Thymus (tissue), 11 donors: Measurements from ENCODE around the gene CISH. TPM values are rescaled to one million over a fixed set of nuclear protein-coding genes. Genes with fewer than 3 reads are reported as not detected.

Source experiments
- DNase-seq, 9 donors: peaks; one replicate each; pipeline ENCODE4 v3.0.0-alpha.2; 2013; ENCODE audit warnings: low spot score in 9 of 9, low read depth in 6 of 9, missing footprints in 1 of 9
- H3K27ac ChIP-seq, 2 donors: one replicate each; pipeline ENCODE4 v1.5.1; 2013; ENCODE audit warnings: control low read depth in 1 of 2, low read depth in 1 of 2, low read length in 1 of 2, mild to moderate bottlenecking in 1 of 2, moderate library complexity in 1 of 2
- H3K27me3 ChIP-seq, 2 donors: one replicate each; pipeline ENCODE4 v1.5.1; 2013; ENCODE audit warnings: low read length in 1 of 2; ENCODE audit not compliant: control insufficient read depth in 2 of 2, insufficient read depth in 1 of 2
- H3K36me3 ChIP-seq, 2 donors: one replicate each; pipeline ENCODE4 v1.5.1; 2013; ENCODE audit warnings: low read length in 1 of 2, mild to moderate bottlenecking in 1 of 2, moderate library complexity in 1 of 2; ENCODE audit not compliant: control insufficient read depth in 2 of 2, insufficient read depth in 2 of 2
- H3K4me1 ChIP-seq, 2 donors: one replicate each; pipeline ENCODE4 v1.5.1; 2013; ENCODE audit warnings: low read length in 2 of 2; ENCODE audit not compliant: control insufficient read depth in 2 of 2, insufficient read depth in 2 of 2
- H3K4me3 ChIP-seq, 2 donors: one replicate each; pipeline ENCODE4 v1.5.1; 2013; ENCODE audit warnings: low read length in 2 of 2, control low read depth in 1 of 2, mild to moderate bottlenecking in 1 of 2
- H3K9me3 ChIP-seq, 2 donors: one replicate each; pipeline ENCODE4 v1.5.1; 2013; ENCODE audit warnings: low read length in 1 of 2, mild to moderate bottlenecking in 1 of 2; ENCODE audit not compliant: control insufficient read depth in 2 of 2, insufficient read depth in 1 of 2
- WGBS: extraction: QIAGEN DNeasy Blood & Tissue Kit; methylation state at CpG from one replicate; pipeline ENCODE4 v1.1.7; 2013; 5-methylcytosine and 5-hydroxymethylcytosine counted together
- polyA plus RNA-seq: library from polyadenylated mRNA; stranded (reverse); fragments of 200-250 nt; gene quantifications from one replicate; pipeline ENCODE4 v1.2.3, GENCODE V29; 2013
- total RNA-seq: library from RNA; stranded (reverse); fragments of 120-200 nt; gene quantifications from one replicate; pipeline ENCODE4 v1.2.4, GENCODE V29; 2013
- donor health status: healthy.

Gene CISH
- total and polyA plus RNA-seq, 2 donors: 7.0 to 10.2 TPM

DNA sequence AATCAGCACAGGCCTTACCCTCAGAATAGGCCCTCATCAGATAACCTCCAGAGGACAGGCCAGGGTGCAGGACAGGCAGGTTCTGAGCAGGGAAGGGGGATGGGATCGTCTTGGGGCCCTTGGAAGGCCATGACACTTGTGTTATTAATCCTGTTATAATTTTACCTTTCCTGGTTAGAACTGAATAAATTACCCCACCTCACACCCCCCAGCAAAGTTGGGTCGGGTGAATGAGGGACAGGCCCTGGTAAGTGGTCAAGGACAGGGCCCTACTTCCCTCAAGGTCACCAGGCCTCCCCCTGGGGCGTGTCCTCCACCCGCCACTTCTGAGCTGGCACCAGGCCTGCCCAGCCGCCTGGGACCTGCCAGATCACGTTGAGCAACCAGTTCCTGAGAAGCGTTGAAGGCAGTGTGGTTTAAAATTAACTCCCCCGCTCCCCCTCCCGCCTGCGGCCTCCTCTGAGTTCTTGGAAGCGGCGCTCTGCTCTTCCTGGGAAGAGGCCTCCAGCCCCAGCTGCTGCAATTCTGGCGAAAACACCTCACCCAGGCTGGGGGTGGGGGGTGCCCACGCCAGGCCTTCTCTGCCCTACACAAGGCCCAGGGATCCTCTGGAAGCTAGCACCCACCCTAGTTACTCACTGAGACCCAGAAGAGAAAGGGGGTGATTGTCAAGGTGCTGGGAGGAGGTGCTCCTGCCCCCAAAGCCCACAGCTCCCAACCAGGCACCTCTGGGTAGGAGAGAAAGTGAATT, 10.6 kb downstream of the CISH start:
- Histone ChIP-seq H3K9me3 (no peaks in the 10 kb centered on the region), H3K27ac (peak overlapping the region; percentile 80 to 85), H3K27me3 (no peaks in the 10 kb centered on the region), H3K4me1 (peaks cover 12 to 68% of the 10 kb centered on the region in 2 donors), H3K36me3 (peaks cover 0 to 19% of the 10 kb centered on the region in 2 donors), H3K4me3 (no peak overlapping the region)
- WGBS: 8% methylated on average over 14 of the region's 14 CpGs
- peak in 2 of 9 donors; percentile 43 to 75 for DNase-seq

DNA sequence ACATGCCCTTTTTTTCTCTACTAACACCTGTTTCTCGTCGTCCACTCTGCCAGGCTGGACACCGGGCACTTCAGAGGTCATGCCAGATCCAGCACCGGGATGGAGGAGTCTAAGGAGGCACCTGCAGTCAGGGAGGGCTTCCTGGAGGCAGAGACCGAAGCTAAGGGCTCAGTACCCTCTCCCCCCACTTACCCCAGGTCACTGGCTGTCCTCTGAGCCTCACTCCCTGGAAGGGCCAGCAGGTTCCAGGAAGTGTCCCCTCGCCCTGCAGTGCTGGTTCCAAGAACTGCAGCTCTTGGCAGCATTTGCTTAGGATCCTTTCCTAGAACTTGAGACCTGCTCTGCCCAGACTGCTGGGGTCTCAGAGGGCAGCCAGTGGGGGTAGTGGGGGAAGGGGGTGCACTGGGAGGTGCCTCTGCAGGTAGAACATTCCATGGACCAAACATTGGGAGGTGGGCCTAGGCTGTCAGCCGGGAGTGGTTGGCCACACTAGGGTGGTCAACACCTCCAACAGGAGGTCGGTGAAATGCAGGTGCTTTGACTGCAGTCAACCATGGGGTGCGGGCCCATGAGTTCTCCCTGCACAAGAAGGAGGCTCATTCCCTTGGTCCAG, 11.3 kb downstream of the CISH start:
- Histone ChIP-seq H3K27me3 (no peaks in the 10 kb centered on the region), H3K4me1 (peaks cover 12 to 61% of the 10 kb centered on the region in 2 donors), H3K9me3 (no peaks in the 10 kb centered on the region), H3K36me3 (peaks cover 0 to 11% of the 10 kb centered on the region in 2 donors), H3K4me3 (no peak overlapping the region), H3K27ac (peak overlapping the region; percentile 80 to 85)
- DNase-seq: no peak
- 87% methylated on average over 9 of the region's 9 CpGs for WGBS

DNA sequence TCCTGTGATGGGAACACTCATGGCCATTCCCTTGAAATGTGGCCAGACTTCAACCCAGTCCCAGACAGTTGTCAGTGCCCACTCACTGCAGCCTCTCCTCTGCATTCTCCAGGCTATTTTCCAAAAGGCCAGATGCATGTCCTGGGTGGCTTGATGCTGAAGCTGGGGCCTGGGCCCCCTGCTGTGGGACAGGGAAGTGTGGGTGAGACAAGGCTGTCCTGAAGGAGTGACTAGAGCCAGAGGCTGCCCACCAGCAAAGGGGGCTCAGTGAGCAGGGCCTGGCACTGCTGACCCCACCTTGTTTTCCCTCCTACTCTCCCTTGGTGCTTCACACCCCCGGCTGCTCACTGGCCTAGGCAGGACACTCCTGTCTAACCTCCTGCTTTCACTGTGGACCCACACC, 11.9 kb downstream of the CISH start:
- no peaks in the 10 kb centered on the region for H3K27me3 ChIP-seq
- WGBS: 95% methylated on average over 1 of the region's 1 CpG
- peaks cover 12 to 58% of the 10 kb centered on the region in 2 donors for H3K4me1 ChIP-seq
- H3K9me3 ChIP-seq: no peaks in the 10 kb centered on the region
- no peak overlapping the region for H3K27ac ChIP-seq
- DNase-seq: no peak
- H3K36me3 ChIP-seq: peaks cover 0 to 7% of the 10 kb centered on the region in 2 donors
- H3K4me3 ChIP-seq: no peak overlapping the region

DNA sequence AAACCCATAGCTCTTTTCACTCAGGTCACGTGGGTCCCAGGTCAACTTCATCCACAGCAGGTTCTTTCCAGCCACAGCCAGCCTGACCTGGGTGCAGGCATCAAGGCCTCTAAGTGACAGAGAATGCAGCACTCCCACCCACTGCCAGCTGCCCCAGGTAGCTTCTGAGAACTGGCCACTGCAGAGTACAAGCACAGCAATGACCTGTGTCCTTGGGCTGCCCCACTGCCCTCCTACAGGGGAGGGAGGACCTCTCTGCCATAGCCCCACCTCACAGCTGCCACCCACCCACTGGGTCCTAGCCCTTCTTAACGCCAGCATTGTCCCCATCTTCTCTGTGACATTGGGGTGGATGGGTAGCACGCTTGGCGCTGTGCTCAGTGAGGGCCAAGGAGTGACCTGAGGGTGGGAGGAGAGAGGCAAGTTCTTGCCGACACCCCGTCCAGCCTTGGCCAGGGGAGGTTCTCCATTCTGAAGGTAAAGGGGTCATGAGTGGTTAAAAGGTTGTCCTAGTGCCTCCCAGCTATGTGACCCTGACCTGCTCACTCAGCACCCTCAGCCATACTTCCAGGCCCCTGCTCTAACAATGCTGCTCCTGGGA, 12.4 kb downstream of the CISH start:
- peaks cover 0 to 2% of the 10 kb centered on the region in 2 donors for H3K36me3 ChIP-seq
- H3K4me1 ChIP-seq: peaks cover 12 to 56% of the 10 kb centered on the region in 2 donors
- DNase-seq: no peak
- H3K27me3 ChIP-seq: no peaks in the 10 kb centered on the region
- WGBS: 98% methylated on average over 6 of the region's 6 CpGs
- H3K27ac ChIP-seq: no peak overlapping the region
- no peaks in the 10 kb centered on the region for H3K9me3 ChIP-seq
- no peak overlapping the region for H3K4me3 ChIP-seq

DNA sequence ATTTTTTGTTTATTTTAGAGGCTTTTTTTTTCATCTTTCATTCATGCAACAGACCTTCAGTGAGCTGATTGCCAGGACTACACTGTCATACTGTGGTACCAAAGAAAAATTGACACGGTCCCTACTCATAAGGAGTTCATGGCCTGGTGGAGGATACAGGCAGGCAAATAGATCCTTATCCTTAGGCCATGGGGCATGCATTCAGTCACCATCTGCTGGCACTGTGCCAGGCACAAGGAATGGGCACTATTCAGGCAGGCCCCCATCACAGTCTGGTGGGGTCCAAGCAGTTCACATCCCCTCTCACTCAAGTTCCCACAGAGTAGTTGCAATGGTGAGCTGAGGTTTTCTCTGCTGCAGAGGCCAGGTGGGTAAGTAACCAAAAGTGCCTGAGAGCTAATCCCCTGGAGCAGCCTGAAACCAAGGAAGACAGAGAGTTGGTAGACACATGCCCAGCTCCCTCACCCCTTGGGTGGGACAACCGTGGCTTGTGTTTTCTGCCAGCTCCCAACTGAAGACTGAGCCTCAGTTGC, 17.3 kb downstream of the CISH start:
- H3K4me3 ChIP-seq: no peak overlapping the region
- no peaks in the 10 kb centered on the region for H3K9me3 ChIP-seq
- no peaks in the 10 kb centered on the region for H3K27me3 ChIP-seq
- H3K4me1 ChIP-seq: peaks cover 6 to 45% of the 10 kb centered on the region in 2 donors
- no peak overlapping the region for H3K27ac ChIP-seq
- H3K36me3 ChIP-seq: no peaks in the 10 kb centered on the region
- DNase-seq: no peak
- 7% methylated on average over 2 of the region's 2 CpGs for WGBS

DNA sequence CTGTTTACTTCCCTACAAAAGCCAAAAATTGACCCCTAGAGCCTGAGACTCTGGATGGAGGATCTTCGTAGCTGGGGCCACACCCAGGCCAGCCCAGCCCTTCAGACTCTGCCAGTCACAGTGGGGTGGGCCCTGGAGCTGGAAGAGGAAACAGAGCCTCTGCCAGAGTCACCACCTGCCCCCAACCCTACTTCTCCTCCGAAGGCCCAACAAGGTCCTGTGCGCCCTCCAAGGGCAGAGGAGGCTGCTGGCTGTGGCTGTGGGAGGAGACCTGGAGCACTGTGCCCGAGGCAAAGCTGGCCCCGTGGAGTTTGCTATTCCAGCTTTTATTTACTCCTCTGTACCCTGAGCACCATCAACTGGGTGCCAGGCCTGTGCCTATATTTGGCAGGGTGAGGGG, 19.0 kb downstream of the CISH start:
- no peak for DNase-seq
- H3K27ac ChIP-seq: peak overlapping the region in 1 of 2 donors; percentile 18
- no peak overlapping the region for H3K4me3 ChIP-seq
- peaks cover 6 to 56% of the 10 kb centered on the region in 2 donors for H3K4me1 ChIP-seq
- no peaks in the 10 kb centered on the region for H3K27me3 ChIP-seq
- no peaks in the 10 kb centered on the region for H3K36me3 ChIP-seq
- no peaks in the 10 kb centered on the region for H3K9me3 ChIP-seq
- 22% methylated on average over 5 of the region's 5 CpGs for WGBS

DNA sequence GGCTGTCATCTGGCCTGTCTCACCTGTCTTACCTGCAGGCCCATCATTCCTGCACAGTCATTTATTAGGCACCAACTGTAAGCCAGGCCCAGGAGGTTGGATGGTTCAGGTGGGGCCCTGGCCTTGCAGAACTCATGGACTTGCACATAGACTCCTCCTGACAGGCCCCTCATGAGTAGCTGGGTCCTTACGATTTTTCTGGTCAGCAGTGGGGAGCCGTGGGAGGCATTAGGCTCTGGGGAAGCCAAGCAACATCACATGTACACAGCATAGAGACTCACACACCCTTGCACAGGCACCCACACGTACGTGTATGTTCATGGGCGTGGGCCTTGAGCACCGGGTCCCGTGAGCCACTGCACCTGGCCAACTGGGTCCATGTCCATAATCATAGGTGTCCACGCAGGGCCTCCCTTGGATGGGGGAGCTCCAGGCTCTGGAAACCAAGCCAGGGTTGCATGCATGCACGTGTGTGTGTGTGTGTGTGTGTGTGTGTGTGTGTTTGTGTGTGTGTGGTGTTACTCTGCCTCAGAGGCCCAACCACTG, 20.3 kb downstream of the CISH start:
- 69% methylated on average over 9 of the region's 9 CpGs for WGBS
- no peaks in the 10 kb centered on the region for H3K27me3 ChIP-seq
- no peak overlapping the region for H3K4me3 ChIP-seq
- DNase-seq: no peak
- no peaks in the 10 kb centered on the region for H3K9me3 ChIP-seq
- peak overlapping the region; percentile 68 for H3K27ac ChIP-seq
- H3K36me3 ChIP-seq: no peaks in the 10 kb centered on the region
- peaks cover 6 to 66% of the 10 kb centered on the region in 2 donors for H3K4me1 ChIP-seq

DNA sequence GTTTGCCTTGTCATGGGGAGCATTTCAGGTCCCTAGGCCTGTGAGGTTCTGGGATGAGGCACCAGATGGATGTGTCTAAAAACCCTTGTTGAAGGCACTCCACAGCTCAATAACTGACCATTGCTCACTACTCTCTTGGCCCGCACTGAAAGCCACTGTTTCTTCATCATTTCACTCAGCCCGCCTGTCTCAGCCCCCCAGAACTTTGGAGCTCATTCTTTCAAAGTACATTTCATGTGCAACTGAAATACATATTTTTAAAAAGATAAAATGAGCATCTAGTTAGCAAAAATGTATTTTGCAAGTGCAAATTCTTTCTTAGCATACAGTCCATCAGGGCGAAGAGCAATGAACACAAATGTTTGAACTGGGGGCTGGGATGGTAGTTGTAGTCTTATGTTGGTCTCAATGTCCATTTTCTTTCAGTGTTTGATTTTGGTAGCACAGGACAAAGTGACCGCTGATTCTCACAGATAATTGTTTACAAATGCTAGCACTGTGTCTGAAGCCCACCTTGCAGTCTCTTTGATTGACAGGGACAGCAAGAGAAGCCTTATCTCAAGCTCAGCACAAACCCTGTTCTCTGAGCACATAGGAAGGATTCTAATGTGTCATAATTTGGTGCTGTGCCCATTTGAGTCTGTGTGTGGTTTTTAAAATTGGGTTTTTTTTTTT, 22.7 kb downstream of the CISH start:
- H3K27me3 ChIP-seq: no peaks in the 10 kb centered on the region
- peaks cover 0 to 1% of the 10 kb centered on the region in 2 donors for H3K36me3 ChIP-seq
- peak overlapping the region in 1 of 2 donors; percentile 24 for H3K27ac ChIP-seq
- H3K9me3 ChIP-seq: no peaks in the 10 kb centered on the region
- H3K4me1 ChIP-seq: peaks cover 6 to 62% of the 10 kb centered on the region in 2 donors
- no peak for DNase-seq
- WGBS: 97% methylated on average over 4 of the region's 4 CpGs
- no peak overlapping the region for H3K4me3 ChIP-seq
